Suppressor macrophage treated with lipopolysaccharide for 4 hours (primary cell): ENCODE results near the gene USP44.

Experiments used
- DNase-seq: peaks from one replicate; pipeline ENCODE4 v3.0.0-alpha.2; 2020

USP44 gene

DNA sequence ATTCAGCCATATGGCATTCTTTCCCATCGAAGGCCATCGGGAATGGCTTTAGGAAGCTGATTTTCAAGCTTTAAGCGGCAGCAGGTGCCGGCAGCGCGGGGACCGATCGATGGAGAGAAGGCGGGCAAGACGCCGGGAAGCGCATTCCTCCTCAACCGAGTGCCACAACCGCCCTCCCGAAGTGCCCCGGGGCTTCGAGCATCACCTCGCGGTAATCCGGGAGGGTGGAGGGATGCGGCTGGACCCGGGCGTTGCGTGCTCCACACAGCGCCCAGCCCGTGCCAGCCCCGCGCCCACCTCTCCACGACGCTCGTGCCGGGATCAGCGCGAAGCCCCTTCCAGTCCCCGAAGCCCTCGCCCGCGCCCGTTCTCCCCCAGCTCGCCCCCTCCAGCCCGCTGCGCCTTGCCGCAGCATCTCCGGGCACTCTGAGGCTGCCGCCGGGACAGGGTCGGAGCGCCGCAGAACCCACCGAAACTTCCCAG, 3.2 kb downstream of the USP44 start:
- no peak for DNase-seq

DNA sequence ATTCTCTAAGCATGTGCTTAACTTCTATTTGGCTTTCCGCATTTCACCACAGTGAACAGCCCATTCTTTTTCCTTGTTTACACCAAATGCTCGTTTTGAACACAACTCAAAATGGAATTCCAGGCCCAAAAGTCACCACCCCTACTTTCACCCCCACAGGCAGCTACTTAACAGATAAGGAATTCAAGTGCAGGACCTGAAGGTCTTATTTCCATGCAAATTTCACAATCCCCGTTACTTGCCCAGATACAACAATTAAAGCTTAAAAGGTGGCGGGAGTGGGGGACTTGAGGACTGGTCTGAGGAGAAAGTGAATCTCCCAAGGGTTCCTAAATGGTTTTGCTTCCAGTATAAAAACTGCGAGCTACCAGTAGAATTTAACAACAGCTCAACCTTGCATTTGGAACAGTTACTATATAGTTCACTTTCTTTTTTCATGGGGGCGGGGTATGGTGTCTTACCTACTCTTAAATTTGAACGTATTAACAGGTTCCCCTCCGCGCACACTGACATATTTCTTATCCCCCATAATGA, 3.7 kb downstream of the USP44 start:
- no peak for DNase-seq

DNA sequence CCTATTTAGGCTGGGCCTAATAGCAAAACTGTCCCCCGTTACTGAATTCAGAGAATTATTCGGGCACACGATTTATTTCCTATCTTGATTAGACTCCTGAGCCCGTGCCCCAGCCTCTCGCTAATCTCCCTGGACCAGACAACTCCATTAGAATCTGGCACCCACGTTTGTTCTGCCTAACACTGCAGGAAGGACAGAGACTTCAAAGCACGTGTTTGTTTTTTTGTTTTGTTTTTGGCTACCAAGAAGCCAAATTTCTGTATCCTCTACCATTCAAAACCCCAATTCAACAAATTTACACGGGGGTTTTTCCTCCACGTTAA, 4.8 kb downstream of the USP44 start:
- no peak for DNase-seq

DNA sequence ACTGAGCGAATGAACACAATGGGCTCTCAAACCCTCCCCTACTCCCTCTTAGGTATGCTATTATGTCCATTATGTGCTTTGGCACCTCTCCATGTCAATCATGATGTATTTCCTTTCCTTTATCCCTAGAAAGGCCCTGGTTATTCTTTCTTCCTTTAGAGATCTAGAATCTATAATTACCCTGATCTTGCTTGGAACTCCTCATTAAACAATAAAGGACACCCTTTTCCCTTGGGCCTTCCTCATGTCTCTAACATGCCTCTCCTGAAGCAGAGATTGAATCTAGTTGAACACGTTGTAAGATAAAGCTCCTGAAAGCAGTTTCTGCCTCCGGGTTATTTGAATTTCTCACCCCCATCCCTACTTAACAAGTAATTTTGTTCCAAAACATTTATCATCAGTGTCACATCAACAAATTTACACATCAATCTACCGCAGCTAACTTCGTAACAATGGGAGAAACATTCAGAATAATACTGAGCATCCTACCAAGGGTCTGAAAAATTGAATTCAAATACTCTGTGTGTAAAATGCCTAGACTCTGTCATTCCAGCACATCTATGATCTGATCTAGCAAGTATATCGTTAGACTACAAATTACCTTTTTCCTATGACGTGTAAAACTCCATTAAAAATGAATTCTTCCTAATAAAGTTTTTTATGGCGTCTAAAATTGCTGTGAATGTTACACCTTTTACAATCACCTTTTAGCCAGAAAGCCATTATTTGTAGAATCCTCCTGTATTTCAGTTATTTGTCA, 5.4 kb downstream of the USP44 start:
- no peak for DNase-seq

DNA sequence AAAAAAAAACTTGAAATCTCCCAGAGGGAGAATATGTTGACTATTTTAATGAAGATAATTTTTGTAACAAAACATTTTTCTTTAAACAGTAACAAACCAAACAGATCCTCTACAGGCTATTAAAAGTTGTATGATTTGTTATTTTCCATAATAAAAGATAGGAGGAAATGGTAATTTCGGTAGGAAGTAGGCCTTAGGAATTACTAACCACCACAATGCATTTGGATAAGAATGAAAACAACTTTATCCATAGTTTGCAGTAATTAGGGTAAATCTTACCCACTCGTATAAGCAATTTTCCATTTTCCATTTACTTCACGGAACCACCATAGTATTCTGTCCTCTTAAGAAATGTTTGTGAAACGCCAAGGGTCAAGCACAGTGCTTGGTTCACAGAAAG, 6.0 kb downstream of the USP44 start:
- no peak for DNase-seq

DNA sequence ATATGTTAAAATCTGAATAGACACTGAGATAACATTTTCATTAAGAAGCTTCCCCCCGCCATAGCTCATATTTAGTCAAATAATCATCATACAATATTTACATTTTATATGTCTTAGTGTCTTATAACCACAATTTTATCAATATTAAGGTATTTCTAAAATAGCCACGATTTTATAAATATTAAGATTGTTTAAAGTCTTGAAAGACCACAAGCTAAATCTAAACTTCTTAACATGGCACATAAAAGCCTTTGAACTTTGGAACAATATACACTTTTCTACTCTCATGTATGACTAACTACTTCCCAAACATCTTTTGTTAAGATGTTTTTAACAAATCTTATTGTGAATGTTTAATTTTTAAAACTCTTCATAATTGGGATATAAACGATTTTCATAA, 6.5 kb downstream of the USP44 start:
- DNase-seq, result no peak

DNA sequence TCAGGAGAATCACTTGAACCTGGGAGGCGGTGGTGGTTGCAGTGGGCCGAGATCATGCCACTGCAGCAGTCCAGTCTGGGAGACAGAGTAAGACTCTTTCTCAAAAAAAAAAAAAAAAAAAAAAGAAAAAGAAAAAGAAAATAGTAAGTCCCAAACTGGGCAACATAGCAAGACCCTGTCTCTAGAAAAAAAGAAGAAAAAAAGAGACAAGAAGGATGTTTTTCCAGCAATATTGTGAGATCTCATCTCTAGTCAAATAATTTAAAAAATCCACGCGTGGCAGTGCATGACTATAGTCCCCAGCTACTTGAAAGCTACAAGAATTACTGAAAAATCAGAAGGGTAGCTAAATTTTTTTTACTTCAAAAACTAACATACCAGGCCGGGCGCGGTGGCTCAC, 8.0 kb downstream of the USP44 start:
- DNase-seq, result no peak

DNA sequence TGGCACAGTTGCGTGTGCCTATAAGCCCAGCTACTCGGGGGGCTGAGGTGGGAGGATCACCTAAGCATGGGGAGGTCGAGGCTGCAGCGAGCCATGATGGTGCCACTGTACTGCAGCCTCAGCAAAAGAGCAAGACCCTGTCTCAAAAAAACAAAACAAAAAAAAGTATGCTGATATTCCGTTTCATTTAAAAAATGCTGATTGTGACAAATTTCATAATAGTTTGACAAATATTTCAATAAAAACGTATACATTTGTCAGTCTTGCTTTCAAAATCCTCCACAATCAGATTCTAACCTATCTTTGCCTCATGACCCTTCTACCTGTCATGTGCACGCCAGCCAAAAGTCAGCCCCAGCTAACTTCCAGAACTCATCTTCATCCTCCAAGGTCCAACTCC, 9.8 kb downstream of the USP44 start:
- DNase-seq, result no peak

DNA sequence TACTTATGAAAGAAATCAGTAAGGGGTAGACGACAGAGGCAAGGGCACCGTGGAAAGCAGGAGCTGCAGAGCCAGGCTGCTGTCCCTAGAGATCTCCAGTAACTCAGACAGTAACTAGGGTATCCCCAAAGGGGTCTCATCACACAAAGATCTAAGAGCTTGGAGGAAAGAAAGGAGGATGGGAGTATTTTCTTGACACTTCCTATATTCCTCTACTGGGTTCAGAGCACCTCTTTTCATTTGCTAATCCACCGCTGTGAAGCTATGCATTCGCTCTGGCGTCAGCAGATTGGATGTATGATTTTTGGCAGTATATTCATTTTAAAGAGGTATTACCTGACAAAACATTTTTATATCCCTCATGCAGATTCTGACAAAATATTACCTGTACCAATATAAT, 12.6 kb downstream of the USP44 start:
- DNase-seq, result no peak

DNA sequence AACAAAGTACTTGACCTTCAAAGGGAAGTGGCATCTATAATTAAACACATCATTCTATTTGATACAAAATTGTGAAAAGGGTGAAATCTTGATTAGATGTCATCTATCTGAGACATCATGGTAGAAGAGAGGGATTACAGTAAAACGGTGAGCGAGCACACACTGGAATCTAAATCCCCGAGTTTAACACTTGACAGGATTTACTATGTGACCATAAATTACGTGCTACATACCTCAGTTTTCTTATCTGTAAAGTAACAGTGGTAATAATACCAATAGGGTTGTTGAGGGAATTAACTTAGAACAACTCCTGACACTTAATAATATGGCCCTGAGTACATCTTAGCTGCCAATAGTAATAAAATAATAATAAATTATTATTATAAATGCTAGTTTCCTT, 13.3 kb downstream of the USP44 start:
- DNase-seq, result no peak

DNA sequence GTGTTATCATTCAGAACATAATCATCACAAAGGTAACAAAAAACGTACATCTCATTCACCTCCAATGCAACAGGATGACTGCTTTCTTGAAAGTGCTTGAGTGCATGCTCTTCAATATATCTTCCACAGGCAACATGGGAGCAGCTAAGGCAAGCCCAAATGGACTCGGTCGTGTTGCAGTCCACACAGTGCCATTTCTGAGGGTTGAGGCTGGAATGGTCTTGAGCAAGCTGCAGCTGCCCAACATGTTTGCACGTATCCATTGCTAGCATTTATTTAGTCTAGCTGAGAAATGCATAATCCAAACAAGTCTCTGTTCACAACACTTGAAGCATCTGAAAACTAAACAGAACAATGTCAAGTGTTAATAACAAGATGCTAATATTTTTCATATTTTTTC, 17.3 kb downstream of the USP44 start:
- no peak for DNase-seq

DNA sequence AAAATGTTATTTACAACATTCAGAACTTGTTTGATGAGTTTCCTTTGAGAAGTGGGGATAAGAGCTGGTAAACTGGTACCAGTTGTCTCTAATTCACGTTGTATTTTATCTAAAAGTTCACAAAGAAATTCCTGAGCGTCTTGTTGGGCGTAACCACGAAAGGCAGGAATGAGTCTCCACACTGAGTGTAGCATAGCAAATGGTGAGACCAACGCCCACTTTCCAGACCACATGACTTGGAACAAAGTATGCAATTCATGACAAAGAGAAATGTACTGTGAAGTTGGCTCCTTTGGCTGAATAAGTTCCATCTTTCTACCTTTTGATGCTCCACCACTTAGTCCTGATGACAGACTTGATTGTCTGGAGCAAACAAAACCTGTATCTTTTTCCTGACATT, 18.4 kb downstream of the USP44 start:
- DNase-seq, result no peak

DNA sequence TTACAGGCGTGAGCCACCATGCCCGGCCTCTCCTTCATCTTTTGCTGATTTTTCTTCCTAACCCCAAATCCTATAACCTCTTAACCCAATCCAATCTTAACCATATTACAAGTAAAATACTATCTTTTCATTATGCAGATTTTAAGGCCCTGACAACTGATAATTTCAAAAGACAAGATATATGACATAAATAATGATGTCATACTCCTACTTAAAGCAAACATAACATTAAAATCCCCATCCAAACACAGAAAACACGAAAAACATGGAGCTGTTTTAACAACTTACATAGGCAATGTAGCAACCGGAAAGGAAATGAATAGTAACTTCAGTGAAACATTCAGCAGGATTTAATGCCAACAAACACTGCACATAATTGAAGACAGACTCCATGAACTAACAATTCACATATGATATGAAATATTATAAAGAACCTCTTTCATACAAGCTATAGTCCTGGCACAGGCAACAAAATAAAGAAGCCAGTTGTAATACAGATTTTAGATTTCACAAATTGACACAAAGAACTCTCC, 21.5 kb downstream of the USP44 start:
- DNase-seq, result no peak

DNA sequence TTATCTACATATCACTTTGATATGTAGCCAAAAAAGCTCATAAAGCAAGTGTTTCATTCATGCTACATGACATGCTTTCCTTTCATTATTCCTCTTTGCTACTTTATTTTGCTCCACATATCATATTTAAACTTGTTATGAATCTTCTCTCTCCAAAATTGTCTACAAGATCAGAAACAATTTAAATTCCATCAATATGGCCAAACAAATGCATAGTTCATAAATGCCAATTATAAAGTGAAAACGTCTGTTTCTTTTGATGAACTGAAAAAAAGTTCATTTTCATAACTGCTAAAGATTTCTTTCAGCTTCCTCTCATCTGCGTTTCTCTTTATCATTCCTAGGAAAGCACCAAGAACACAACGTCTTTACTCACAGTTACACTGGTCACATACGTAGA, 22.8 kb downstream of the USP44 start:
- DNase-seq, result no peak

DNA sequence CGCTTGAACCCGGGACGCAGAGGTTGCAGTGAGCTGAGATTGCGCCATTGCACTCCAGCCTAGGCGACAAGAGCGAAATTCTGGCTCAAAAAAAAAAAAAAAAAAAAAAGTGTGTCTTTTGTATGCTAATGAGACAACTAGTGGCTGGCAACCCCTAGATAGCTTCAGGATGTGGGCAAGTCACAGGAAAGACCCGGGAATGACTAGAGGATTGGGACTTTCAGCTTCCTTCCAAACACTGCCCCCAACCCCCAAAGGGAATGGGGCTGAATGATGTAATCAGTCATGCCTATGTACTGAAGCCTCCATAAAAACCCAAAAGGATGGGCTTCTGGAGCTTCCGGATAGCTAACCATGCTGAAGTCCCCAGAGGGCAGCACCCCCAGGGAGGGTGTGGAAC, 28.6 kb downstream of the USP44 start:
- no peak for DNase-seq

DNA sequence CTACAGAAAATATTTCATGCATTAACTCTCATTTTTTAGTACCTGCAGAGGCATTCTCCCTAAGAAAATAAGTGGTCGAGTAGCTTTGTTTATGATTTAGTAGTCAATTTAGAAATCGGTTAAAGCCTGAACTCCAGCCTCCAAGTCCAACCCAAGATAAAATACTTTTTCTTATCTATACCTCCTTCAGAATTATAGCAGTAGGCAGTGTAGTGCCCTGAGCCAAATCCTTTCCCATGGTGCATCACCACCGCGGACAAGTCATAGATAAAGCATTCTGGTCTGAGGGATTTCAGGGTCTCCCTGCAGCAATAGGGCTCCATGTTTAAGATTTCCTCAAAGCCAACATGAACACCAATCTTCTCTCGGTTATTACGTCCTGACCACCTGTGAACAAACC, 30.5 kb downstream of the USP44 start:
- DNase-seq, result no peak

DNA sequence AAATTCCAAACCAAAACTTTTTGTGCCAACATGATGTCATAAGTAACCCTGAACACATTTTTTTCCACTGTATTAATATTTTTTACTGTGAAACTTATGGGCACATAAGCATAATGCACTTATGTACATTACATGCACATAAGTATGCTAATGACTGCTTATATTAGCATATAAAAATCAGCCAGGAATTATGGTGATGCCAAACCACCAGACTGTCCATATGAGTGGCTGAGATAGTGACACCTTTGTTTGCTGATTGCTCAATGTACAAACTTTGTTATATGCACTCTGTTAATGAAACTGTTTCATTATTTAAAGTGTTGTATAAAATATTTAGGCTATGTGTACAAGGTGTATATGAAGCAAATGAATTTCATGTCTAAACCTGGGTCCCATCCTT, 32.3 kb downstream of the USP44 start:
- no peak for DNase-seq

DNA sequence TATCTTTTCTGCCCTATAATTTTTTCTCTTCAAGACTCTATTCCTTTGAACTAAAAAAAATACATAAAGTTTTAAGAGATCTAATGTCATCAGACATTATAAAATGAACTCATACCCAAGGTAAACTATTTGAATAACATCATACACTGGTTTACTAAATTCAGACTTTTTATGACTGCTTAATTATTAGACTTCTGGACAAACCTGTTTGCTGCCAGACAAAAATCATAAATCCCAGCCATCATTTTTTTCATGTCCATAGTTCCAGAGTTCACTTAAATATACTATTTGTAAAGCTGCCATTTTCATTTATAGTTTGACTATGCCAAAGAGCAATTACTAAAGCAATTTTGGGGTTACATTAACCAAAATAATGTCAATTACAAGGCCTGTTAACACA, 34.0 kb downstream of the USP44 start:
- no peak for DNase-seq

DNA sequence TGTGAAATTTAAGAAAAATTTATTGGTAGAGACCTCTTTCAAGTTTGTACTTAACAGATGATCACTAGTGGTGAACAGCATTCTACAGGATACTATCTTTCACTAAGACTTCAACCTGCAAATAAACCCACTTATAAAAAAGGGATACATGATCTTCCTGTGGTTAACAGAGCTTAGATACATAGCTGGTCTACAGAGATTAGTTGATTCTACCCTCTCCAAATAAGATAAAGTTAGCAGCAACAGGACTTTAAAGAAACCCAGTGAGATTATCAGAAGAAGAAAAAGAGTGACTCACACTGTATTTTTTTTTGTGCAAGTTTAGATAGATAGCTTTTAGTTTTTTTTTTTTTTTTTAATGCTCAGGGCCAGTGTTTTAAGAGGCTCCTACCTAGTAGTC, 34.5 kb downstream of the USP44 start:
- no peak for DNase-seq

DNA sequence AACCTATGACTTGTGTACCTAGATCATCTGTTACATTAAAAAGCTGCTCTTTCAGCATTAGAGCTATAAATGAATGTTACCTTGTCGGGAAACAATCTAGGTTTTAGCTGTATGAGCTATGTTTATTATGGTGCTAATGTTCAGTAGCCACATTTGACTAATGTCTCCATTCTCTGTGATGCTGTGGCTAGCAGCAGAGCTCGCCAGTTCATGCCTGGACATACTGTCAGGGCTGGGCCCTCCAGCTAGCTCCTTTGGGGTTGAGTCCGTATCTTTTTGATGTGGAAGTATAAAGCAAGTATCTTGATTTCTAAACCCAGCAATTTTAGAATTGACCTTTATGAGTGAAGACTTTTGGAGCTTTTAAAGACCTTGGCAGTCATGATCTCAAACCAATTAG, 36.1 kb downstream of the USP44 start:
- DNase-seq, result no peak

DNA sequence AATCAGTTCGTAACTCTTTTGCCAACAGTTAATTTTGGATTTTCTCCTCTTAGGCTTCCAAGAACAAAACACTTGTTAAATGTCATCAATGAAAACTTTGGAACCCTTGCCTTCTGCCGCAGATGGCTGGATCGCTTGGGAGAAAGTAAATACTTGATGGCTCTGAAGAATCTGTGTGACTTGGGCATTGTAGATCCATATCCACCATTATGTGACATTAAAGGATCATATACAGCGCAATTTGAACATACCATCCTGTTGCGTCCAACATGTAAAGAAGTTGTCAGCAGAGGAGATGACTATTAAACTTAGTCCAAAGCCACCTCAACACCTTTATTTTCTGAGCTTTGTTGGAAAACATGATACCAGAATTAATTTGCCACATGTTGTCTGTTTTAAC, 37.7 kb downstream of the USP44 start:
- no peak for DNase-seq

DNA sequence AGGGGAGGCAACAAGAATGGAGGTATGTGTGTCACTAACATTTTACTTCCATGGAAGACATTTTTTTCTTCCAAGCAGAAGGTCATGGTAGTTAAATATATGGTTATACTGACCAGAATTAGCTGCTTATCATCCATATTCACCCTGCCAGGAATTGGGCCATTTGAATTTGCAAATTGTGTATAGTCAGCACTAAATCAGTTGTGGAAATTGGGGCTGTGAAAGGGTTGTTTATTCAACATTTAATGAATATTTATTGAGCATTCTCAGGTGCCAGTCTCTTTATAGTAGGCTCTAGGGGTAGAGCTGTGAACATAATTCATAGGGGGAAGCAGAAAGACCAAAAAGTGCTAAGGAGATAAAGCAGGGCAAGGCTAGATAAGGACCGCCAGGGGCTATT, 39.3 kb downstream of the USP44 start:
- no peak for DNase-seq

DNA sequence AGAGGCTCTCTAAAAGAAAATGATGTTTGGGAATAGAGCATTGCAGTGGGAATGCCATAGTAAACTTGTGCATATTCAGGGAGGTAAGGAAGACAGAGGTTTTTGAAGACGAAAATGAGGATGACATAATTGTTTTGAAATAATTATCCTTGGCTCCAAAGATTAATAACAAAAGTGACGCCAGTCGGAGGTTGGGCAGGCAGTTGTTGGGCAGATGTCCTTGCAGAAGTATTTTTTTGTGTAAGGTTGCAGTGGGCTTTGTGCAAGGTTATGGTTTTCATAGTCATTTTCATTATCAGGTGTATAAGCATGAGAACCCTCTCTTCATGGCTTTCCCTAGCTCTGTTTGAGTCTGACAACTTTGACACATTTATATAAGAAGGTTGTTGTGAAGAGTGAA, 42.0 kb downstream of the USP44 start:
- no peak for DNase-seq

DNA sequence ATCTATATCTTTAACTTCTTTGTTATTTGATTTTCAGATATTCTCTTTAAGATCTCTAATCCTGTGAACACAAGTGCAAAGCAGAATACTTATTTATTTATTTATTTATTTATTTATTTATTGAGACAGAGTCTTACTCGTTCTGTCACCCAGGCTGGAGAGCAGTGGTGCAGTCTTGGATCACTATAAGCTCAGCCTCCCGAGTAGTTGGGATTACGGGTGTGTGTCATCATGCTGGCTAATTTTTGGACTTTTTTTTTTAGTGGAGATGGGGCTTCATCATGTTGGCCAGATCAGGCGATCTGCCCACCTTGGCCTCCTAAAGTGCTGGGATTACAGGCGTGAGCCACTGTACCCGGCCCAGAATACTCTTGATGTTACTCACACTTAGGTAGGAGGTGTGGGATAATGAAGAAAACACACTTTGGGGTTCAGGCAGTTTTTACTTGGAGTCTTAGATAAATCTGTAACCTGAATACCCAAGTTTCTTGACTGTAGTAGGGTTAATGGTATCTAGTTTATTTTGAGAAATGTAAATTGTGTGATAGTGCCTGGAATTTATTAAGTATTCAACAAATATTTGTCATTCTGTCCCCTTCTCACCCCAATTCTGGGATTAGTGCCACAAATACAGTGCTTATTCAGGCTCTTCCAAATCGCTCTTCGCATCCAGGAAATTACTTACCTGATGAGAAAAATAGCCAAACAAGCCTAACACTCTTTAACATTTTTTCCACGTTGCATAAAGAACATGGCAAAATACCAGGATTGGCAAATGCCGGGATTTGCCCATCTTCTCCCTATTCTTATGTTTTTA, 44.4 kb downstream of the USP44 start:
- no peak for DNase-seq
